SIG-M5 (cell line): ENCODE results near the gene RRP9.
"Not testable (repeated sequence)": the region's sequence is repeated elsewhere in the genome, so short reads cannot be mapped to it uniquely, and the experiment has no call there.

Source experiments
- DNase-seq: peaks from one replicate; lab custom pipeline; 2025; lab: John Stamatoyannopoulos, UW

Gene RRP9, protein sequence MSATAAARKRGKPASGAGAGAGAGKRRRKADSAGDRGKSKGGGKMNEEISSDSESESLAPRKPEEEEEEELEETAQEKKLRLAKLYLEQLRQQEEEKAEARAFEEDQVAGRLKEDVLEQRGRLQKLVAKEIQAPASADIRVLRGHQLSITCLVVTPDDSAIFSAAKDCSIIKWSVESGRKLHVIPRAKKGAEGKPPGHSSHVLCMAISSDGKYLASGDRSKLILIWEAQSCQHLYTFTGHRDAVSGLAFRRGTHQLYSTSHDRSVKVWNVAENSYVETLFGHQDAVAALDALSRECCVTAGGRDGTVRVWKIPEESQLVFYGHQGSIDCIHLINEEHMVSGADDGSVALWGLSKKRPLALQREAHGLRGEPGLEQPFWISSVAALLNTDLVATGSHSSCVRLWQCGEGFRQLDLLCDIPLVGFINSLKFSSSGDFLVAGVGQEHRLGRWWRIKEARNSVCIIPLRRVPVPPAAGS

GRCh38 chr3:51941798-51942602, at the start of gene RRP9, which contains the start of gene PARP3:
RRP9 (minus strand) TSS chr3:51941904; CDS start chr3:51941867, 37 bp downstream.
PARP3 (plus strand) TSS chr3:51942363; CDS start chr3:51943356, 993 bp downstream.
- peak; percentile 99 for DNase-seq

DNA sequence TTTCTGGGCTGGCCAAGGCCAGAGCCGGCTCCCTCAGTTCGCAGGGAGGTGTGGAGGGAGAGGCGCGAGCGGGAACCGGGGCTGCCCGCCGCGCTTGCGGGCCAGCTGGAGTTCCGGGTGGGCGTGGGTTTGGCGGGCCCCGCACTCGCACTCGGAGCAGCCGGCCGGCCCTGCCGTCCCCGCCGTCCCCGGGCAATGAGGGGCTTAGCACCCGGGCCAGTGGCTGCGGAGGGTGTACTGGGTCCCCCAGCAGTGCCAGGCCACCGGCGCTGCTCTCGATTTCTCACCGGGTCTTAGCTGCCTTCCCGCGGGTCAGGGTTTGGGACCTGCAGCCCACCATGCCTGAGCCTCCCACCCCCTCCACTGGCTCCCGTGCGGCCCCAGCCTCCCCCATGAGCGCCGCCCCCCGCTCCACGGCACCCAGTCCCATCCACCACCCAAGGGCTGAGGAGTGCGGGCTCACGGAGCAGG, 48.8 kb upstream of the RRP9 start:
- DNase-seq, result not testable (repeated sequence)

GRCh38 chr3:51988286-51989146, 46.8 kb upstream of the RRP9 start:
- DNase-seq, result no peak

DNA sequence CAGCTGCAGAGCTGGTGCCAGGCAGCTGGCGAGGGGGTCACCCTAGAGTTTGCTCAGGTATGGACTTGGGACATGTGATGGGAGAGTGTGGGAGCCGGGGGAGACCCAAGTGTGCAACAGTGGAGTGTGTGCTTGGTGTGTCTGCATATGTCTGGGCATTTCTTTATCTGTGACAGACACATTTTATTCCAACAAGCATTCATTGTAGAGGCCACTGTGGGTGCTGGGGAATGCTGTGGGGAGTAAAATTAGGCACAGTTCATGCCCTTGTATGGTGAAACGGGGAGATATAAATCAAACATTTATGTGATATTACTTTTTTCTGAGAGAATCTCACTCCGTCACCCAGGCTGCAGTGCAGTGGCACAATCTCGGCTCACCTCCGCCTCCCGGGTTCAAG, 45.9 kb upstream of the RRP9 start:
- no peak for DNase-seq

DNA sequence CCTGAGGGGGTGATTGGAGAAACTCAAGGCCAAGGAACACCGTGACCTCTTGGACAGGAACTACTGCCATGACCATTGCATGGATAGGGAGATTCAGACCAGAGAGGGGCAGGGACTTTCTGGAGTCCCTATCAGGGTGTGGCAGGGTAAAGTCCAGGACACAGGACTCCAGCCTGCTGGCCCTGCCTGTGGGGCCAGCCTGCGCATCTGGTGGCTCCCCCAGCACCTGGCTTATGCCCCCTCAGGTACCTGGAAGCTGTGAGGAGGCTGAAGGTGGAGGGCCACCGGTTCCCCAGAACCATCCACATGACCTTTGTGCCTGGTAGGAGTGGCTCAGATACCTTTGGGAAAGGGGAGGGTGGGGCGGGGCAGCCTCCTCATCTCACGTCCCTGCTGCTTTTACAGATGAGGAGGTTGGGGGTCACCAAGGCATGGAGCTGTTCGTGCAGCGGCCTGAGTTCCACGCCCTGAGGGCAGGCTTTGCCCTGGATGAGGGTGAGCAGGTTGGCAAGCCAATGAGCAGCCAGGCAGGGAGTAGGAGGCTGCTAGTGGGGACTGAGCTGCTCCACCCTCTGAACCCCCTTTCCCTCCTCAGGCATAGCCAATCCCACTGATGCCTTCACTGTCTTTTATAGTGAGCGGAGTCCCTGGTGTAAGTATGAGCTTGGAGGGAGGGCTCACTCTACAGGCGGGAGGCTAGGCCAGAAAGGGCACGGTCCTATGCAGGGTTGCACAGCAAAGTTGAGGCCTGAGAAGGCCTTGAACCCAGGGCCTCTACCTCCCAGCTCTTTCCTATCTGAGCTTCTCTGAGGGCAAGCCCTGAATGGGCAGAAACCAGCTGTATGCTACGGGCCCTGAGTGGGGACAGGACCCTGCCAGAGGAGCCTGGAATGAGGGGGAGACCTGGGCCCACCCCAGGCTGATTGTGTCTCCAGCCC, 44.6 kb upstream of the RRP9 start:
- DNase-seq, result no peak

DNA sequence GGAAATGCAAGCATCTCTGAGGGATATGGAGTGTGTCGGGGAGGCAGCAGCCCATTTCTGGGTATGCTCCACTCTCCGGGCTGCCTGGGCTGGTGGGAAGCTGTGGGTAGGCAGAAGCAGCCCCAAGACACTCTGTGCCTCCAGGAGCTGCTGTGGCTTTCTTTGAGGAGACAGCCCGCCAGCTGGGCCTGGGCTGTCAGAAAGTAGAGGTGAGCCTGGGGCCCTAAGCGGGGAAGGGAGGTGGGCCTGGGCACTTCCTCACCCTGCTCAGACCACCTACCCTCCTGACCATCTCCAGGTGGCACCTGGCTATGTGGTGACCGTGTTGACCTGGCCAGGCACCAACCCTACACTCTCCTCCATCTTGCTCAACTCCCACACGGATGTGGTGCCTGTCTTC, 43.4 kb upstream of the RRP9 start:
- no peak for DNase-seq

- no peak for DNase-seq
Observed at GRCh38 chr3:51984269-51984647, 42.6 kb upstream of the RRP9 start.

- no peak for DNase-seq
Observed at GRCh38 chr3:51983578-51984268, 42.0 kb upstream of the RRP9 start.

DNA sequence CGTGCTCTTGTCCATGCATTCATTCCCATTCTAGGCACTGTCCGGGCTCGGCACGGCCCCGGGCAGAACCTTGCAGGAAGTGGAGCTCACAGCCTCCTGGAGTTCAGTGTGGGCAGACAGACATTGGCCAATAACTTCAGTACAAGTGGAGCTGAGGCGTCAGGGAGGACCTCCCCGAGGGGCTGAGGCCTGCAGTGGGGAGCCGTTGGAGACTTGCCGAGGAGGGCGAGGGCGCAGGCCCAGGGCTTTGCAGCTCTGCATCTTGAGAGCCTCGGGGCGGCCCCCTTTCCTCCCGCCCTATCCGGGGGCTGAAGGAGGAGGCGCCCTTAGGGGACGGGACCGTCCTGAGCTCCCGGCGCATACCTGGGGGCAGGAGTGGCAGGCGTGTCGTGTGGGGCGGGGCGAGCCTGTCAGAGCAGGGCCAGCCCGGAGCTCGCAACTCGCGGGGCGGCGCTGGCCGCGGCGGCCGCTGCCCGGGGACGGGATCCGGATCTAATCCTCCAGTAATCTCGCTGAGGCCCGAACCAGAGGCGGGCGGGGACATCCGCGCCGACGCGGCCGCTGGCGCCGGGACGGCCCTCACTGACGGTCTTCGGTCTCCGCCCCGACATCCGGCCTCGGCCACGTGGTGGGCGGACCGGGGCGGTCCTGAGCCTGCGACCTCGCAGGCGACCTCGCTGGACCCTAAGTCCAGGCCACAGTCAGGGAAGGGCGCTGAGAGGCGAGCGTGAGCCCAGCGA, 41.3 kb upstream of the RRP9 start, which contains the start of gene ACY1:
Gene ACY1 (plus strand): TSS at position 698 of the 740 bp plus-strand sequence. CDS start 530 bp downstream, outside the sequence.
- DNase-seq, result peak; percentile 35

DNA sequence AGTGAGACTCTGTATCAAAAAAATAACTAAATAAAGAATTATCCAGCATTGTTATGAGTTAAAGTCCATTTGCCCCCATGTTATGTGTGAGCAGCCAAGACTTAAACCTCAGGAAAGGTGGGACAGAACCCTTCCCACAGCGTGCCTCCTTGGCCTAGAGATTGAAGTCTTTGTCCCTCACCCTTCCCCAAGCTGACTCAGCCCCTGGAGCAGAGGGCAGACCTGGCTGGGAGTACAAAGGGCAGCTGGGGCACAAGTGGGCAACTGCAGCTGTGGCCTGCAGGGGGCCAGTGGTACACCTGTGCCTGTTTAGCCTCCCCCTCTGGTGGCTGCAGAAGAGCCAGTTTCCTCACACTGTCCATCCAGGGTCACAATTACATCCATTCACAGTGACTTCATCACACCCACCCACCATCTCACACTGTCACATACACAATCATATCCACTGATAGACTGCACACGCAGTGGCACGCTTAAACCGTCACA, 40.7 kb upstream of the RRP9 start:
- no peak for DNase-seq

DNA sequence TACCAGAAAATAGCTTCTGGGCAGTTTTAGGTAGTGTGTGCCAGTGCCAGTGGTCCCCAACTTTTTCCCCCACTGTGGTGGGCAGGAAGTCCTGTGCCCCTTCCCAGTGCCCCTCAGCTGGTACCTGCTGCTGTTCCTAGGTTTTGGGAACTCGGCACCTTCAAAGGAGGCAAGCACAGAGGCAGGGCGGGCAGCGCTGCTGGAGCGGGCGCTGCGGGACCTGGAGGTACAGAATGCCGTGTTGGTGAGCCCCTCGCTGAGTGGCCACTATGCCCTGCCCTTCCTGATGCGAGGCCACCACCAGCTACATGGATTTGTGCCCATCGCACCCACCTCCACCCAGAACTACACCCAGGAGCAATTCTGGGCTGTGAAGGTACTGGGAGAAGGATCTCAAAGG, 38.5 kb upstream of the RRP9 start:
- DNase-seq, result no peak

DNA sequence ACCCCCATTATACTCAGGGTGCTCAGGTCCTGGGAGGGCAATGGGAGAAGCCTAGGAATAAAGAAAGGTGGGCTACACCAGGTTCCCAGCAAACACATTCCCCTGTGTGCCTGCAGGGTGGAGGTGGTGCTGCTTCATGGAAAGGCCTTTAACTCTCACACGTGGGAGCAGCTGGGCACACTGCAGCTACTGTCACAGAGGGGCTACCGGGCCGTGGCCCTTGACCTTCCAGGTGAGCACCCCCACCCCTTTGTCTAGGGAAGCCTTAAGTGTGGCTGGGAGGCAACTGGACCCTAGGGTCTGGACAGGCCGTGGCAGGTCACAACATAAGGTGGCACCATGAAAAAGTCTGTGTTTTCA, 36.4 kb upstream of the RRP9 start:
- no peak for DNase-seq

DNA sequence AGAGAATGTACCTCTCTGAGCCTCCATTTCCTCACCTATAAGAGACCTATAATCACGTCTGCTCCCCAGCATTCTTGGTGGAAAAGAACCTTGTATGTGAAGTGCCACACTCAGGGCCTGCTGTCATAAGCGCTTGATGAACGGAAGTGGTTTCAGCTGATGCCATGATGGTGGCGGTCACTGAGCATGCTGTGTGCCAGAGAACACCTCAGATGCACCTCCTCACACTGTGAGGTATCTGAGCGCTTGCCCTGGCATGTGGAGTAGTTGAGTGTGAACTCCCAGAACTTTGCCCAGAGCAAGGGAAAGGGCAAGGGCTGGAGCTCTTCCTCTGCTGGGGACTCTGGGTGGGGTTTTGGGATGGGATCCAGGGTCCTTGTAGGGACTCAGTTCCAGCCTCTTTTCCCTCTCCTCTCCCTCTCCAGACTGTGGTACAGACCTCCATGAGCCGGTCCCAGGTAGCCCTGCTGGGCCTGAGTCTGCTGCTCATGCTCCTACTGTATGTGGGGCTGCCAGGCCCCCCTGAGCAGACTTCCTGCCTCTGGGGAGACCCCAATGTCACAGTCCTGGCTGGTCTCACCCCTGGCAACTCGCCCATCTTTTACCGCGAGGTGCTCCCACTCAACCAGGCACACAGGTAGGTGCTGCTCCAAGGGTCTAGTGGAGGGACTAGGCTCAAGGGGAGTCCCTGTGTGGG, 35.9 kb upstream of the RRP9 start:
- no peak for DNase-seq

DNA sequence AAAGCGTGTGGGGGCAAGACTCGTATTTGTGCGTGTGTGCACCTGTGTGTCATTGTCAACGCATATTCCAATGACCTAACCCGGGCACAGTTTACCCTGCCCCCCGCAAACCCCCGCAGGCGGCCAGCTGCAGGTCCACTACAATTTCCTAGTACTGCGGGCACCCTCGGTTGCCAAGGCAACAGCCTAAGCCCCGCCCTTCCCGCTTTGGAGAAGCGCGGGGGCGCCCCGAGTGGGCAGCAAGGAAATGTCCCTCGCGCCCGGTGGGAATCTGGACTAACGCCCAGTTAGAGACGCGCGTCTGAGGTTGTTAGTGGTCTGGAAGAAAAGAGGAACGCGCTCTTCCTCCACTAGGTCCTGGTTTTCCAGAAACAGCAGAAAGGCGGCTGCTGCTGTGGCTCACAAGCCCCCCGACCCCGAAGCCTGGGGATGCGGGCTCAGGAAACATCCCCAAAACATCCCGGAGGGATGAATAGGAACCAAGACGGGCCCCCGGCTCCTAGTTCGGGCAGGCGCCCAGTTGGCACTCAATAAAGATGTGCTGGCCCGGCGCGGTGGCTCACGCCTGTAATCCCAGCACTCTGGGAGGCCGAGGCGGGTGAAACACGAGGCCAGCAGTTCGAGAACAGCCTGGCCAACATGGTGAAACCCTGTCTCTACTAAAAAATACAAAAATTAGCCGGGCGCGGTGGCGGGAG, 34.3 kb upstream of the RRP9 start:
- no peak for DNase-seq

DNA sequence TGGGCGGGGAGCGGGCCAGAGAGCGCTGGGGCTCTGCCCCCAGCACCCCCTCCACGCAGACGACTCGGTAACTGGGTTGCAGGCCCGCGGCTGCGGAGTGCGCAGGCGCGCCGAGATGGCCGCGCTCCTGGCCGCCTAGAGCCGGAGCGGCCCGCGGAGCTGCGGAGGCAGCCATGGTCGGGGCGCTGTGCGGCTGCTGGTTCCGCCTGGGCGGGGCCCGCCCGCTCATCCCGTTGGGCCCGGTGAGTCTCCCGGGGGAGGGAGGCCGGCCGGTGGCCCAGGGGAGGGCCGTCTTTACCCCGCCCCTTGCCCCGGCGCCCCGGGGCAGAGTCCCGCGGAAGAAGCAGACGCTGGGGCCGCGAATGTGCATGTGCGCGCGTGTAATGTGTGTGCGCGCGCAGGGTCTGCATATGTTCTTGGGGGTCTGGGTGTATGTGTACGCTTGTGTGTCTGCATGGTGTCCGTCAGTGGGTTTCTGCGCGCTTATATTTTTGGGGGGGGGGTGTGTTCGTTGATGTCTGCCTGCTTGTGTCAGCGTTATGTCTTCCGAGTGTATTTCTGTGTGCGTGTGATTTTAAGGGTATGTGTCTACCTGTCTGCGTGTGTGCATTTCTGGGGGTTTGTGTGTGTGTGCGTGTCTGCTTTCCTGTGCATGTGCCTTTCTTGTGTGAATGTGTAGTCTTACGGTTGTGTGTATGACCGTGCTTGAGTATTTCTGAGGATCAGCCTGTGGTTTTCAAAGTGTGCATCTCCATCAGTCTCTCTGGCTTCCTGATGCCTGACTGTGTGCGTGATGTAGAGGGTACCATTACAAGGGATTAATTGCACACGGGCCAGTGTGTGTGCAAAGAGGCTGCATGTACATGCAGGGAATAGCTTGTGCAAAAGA, 33.5 kb upstream of the RRP9 start, which contains the start of gene ABHD14A:
Gene ABHD14A (plus strand): TSS at position 102 of the 889 bp plus-strand sequence. CDS start 72 bp downstream, at position 174.
- DNase-seq, result no peak

GRCh38 chr3:51974277-51974962, 32.7 kb upstream of the RRP9 start:
- DNase-seq, result no peak
